ENCODE results near the gene IL10RA. TPM values are rescaled to one million over a fixed set of nuclear protein-coding genes. Genes with fewer than 3 reads are reported as not detected.

Gene IL10RA
- total RNA-seq, 6 experiments from 2014 or later: 4.9 to 17.9 (median 7.4) TPM

DNA sequence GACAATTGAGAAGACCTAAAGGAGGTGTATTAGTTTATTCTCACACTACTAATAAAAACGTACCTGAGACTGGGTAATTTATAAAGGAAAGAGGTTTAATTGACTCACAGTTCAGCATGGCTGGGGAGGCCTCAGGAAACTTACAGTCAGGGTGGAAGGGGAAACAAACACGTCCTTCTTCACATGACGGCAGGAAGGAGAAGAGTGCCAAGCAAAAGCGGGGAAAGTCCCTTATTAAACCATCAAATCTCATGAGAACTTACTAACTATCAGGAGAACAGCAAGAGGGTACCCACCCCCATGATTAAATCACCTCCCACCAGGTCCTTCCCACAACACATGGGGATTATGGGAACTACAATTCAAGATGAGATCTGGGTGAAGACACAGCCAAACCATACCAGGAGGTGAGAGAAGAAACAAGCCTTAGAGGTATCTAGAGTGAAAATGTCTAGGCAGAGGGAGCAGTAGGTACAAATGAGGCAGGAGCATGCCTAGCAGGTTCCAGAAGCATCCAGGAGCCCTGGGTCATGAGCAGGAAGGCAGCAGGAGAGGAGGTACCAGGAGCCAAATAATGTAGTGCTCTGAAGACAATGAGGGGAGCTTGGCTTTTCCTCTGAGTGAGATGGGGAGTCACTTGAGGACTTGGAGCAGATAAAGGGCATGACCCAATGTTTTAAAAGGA, 31.6 kb downstream of the IL10RA start:
- Histone ChIP-seq H3K4me1 (no peaks in the 10 kb centered on the region), H3K4me3 (no peak overlapping the region), H3K9me3 (no peaks in the 10 kb centered on the region), H3K36me3 (no peaks in the 10 kb centered on the region), H3K27me3 (no peaks in the 10 kb centered on the region), H3K27ac (no peak overlapping the region)
- no peak for TF ChIP-seq POLR2A (IDR thresholded peaks at IDR 0.05)
- TF ChIP-seq, protein P1, sequence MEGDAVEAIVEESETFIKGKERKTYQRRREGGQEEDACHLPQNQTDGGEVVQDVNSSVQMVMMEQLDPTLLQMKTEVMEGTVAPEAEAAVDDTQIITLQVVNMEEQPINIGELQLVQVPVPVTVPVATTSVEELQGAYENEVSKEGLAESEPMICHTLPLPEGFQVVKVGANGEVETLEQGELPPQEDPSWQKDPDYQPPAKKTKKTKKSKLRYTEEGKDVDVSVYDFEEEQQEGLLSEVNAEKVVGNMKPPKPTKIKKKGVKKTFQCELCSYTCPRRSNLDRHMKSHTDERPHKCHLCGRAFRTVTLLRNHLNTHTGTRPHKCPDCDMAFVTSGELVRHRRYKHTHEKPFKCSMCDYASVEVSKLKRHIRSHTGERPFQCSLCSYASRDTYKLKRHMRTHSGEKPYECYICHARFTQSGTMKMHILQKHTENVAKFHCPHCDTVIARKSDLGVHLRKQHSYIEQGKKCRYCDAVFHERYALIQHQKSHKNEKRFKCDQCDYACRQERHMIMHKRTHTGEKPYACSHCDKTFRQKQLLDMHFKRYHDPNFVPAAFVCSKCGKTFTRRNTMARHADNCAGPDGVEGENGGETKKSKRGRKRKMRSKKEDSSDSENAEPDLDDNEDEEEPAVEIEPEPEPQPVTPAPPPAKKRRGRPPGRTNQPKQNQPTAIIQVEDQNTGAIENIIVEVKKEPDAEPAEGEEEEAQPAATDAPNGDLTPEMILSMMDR (IDR thresholded peaks at IDR 0.05): no peak
- DNase-seq: no peak
- intact Hi-C loops (cut with DNase I): no loop called here
- 40% methylated on average over 4 of the region's 4 CpGs for WGBS (ENCODE audit: insufficient coverage, low coverage, low lambda C conversion rate, missing lambda C conversion rate)
- ATAC-seq: no peak

DNA sequence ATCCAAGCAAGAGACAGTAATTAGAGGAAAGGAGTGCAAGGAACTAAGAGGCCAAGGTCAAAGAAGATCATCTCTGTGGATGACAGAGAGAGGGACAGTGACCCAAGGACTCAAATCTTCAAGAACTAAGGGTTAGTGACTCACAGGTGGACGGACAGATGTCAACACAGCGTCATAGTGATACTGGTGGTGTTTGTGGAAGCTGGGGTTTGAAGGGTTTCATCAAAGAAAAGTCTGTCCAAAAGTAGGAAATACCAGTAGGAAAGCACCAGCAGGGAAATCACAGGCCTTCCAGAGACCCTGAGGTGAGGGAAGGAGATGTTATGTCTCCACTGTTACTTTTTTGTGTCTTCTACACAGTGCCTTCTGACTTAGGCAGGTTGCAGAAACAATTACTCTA, 32.2 kb downstream of the IL10RA start:
- Histone ChIP-seq H3K27me3 (no peaks in the 10 kb centered on the region), H3K36me3 (no peaks in the 10 kb centered on the region), H3K4me1 (no peaks in the 10 kb centered on the region), H3K4me3 (no peak overlapping the region), H3K9me3 (no peaks in the 10 kb centered on the region), H3K27ac (no peak overlapping the region)
- intact Hi-C loops (cut with DNase I): no loop called here
- ATAC-seq (no peak), DNase-seq (no peak)
- WGBS (ENCODE audit: insufficient coverage, low coverage, low lambda C conversion rate, missing lambda C conversion rate): 42% methylated on average over 2 of the region's 2 CpGs
- no peak for TF ChIP-seq POLR2A (IDR thresholded peaks at IDR 0.05)
- TF ChIP-seq, protein P1 (IDR thresholded peaks at IDR 0.05): no peak

DNA sequence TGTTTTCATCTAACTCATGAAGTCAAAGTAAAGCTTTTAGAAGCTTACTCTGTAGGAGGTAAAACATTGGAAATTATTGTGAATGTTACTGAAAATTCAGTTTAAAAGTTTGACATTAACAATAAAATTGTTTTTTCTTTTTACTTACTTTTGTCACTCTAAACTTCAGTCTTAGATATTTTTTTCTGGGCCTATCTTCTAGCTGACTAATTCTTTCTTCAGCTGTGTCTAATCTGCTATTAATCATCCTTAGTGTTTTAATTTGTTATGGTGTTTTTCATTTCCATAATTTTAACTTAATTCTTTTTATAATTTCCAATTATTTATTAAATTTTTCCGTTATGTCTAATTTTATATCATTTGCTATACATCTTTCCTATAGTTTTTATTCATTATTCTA, 35.0 kb downstream of the IL10RA start:
- ATAC-seq: no peak
- 65% methylated on average over 1 of the region's 1 CpG for WGBS (ENCODE audit: insufficient coverage, low coverage, low lambda C conversion rate, missing lambda C conversion rate)
- intact Hi-C loops (cut with DNase I): no loop called here

DNA sequence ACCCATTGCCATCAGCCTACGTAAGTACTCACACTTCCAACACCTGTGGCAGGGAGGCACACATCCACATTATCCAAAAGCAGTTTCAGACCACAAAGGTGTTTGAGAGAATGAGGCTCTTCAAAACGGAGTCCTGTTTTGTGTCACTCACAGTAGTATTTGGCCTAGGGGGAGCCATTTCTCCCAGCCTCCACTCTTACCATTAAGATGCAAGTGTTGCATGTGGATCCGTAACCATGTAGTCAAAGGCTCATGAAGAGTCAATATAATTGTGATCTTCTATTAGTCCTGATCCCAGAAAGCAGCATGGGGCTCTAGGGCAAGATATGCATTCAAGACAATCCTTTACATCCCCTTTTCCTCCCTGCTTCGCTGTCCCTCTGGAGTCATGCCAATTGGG, 41.5 kb downstream of the IL10RA start:
- H3K9me3 ChIP-seq: no peaks in the 10 kb centered on the region
- no peak for TF ChIP-seq POLR2A (IDR thresholded peaks at IDR 0.05)
- TF ChIP-seq, protein P1 (IDR thresholded peaks at IDR 0.05): no peak
- no peak overlapping the region for H3K27ac ChIP-seq
- H3K4me3 ChIP-seq: no peak overlapping the region
- intact Hi-C loops (cut with DNase I): no loop called here
- H3K27me3 ChIP-seq: no peaks in the 10 kb centered on the region
- H3K4me1 ChIP-seq: no peaks in the 10 kb centered on the region
- 61% methylated on average over 3 of the region's 4 CpGs for WGBS (ENCODE audit: insufficient coverage, low coverage, low lambda C conversion rate, missing lambda C conversion rate)
- ATAC-seq (no peak), DNase-seq (no peak)
- H3K36me3 ChIP-seq: no peaks in the 10 kb centered on the region

More for the DNA sequence above, 35.0 kb downstream of the IL10RA start:
- Histone ChIP-seq H3K9me3 (no peaks in the 10 kb centered on the region), H3K4me3 (no peak overlapping the region), H3K27me3 (no peaks in the 10 kb centered on the region), H3K27ac (no peak overlapping the region), H3K4me1 (no peaks in the 10 kb centered on the region), H3K36me3 (no peaks in the 10 kb centered on the region)
- TF ChIP-seq, protein P1 (IDR thresholded peaks at IDR 0.05): no peak
- no peak for TF ChIP-seq POLR2A (IDR thresholded peaks at IDR 0.05)
- DNase-seq: no peak
